Measurements from ENCODE around the gene ATP13A3.
"Not testable (repeated sequence)": the region's sequence is repeated elsewhere in the genome, so short reads cannot be mapped to it uniquely, and the experiment has no call there.

The ATP13A3 gene

DNA sequence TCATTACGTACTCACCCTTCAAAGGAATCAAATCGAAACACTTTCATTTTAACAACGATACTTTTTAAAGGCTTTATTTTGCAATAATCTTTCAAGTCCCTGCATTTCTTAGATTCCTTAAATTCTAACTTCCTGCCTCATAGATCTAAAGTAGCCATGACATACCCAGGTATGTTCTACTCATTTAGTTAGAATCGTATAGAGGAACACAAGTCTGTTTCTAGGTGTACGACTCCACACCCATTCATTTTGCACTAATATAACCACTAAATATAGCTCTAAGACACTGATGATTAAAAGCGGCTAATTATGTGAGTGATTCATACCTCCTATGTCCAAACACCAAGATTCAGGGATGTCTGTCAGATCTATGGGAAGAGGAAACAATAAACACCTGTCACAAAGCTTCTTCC is 1.3 kb downstream of the ATP13A3 start:
- Histone ChIP-seq H3K9ac (ENCODE audit: low read depth, low read length) (0 out of 2 replicates have a peak overlapping the region, but pooled peaks have one; percentile 50), H3K36me3 (ENCODE audit: control insufficient read depth, insufficient read depth, low read length) (peaks cover 9% of the 10 kb centered on the region), H3K4me3 (ENCODE audit: low read depth, low read length) (peak overlapping the region; percentile 97), H3K4me1 (ENCODE audit: control insufficient read depth, insufficient read depth, low read length) (peaks cover 10% of the 10 kb centered on the region; the same call in 1 of the 2 replicates), H3K27me3 (ENCODE audit: control insufficient read depth, insufficient read depth, low read length) (peaks cover 4% of the 10 kb centered on the region; the same call in 1 of the 2 replicates), H3K27ac (ENCODE audit: low read depth, low read length) (peak overlapping the region; percentile 1), H3K9me3 (ENCODE audit: control insufficient read depth, insufficient read depth, low read length) (no peaks in the 10 kb centered on the region)

DNA sequence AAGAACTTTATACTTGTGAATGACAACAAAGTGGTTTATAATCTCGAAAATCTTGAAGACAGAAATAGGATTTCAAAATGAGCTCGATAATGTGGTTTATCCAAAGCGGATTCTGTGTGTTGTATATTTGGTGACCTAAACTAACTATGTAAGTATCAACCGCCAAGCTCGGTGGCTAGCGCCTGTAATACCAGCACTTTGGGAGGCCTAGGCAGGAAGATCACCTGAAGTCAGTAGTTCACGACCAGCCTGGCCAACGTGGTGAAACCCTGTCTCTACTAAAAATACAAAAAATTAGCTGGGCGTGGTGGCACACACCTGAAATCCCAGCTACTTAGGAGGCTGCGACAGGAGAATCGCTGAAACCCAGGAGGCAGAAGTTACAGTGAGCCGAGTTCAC is 2.2 kb downstream of the ATP13A3 start:
- no peak overlapping the region for H3K27ac ChIP-seq (ENCODE audit: low read depth, low read length)
- H3K9ac ChIP-seq (ENCODE audit: low read depth, low read length): no peak overlapping the region
- peaks cover 4% of the 10 kb centered on the region; the same call in 1 of the 2 replicates for H3K27me3 ChIP-seq (ENCODE audit: control insufficient read depth, insufficient read depth, low read length)
- H3K36me3 ChIP-seq (ENCODE audit: control insufficient read depth, insufficient read depth, low read length): peaks cover 9% of the 10 kb centered on the region
- H3K4me1 ChIP-seq (ENCODE audit: control insufficient read depth, insufficient read depth, low read length): peaks cover 10% of the 10 kb centered on the region; the same call in 1 of the 2 replicates
- no peak overlapping the region for H3K4me3 ChIP-seq (ENCODE audit: low read depth, low read length)
- no peaks in the 10 kb centered on the region for H3K9me3 ChIP-seq (ENCODE audit: control insufficient read depth, insufficient read depth, low read length)

DNA sequence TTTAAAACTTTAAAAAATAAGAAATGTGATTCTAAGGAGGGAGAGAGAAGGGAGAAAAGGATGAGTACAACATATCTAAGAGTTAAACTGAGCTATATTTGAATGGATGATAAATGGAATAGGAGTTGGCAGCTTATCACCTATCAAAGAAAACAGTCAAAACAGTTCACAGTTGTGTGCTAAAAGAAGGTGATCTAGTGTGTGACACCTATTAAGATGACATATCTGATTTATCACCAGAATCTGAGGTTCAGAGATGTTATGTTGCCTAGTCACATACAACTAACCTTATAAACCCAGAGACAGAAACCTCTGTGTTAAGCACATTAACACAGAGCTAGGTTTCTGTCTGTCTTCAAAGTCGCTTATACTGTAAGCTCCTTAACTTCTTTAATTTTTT is 3.0 kb downstream of the ATP13A3 start:
- Histone ChIP-seq H3K4me1 (ENCODE audit: control insufficient read depth, insufficient read depth, low read length) (peaks cover 10% of the 10 kb centered on the region; the same call in 1 of the 2 replicates), H3K27me3 (ENCODE audit: control insufficient read depth, insufficient read depth, low read length) (peaks cover 4% of the 10 kb centered on the region; the same call in 1 of the 2 replicates), H3K9ac (ENCODE audit: low read depth, low read length) (no peak overlapping the region), H3K9me3 (ENCODE audit: control insufficient read depth, insufficient read depth, low read length) (no peaks in the 10 kb centered on the region), H3K4me3 (ENCODE audit: low read depth, low read length) (no peak overlapping the region), H3K27ac (ENCODE audit: low read depth, low read length) (no peak overlapping the region), H3K36me3 (ENCODE audit: control insufficient read depth, insufficient read depth, low read length) (peaks cover 9% of the 10 kb centered on the region)

DNA sequence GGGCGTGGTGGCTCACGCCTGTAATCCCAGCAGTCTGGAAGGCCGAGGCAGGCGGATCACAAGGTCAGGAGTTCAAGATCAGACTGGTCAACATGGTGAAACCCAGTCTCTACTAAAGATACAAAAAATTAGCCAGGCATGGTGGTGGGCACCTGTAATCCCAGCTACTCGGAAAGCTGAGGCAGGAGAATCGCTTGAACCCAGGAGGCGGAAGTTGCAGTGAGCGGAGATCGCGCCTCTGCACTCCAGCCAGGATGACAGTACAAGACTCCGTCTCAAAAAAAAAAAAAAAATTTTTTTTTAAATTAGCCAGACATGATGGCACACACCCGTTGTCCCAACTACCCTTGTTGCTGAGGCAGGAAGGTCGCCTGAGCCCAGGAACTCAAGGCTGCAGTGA is 4.0 kb downstream of the ATP13A3 start:
- not testable (repeated sequence) for H3K27me3 ChIP-seq (ENCODE audit: control insufficient read depth, insufficient read depth, low read length); H3K27ac ChIP-seq (ENCODE audit: low read depth, low read length); H3K4me1 ChIP-seq (ENCODE audit: control insufficient read depth, insufficient read depth, low read length); H3K9ac ChIP-seq (ENCODE audit: low read depth, low read length); H3K4me3 ChIP-seq (ENCODE audit: low read depth, low read length); H3K9me3 ChIP-seq (ENCODE audit: control insufficient read depth, insufficient read depth, low read length)
- H3K36me3 ChIP-seq (ENCODE audit: control insufficient read depth, insufficient read depth, low read length): peaks cover 18% of the 10 kb centered on the region

DNA sequence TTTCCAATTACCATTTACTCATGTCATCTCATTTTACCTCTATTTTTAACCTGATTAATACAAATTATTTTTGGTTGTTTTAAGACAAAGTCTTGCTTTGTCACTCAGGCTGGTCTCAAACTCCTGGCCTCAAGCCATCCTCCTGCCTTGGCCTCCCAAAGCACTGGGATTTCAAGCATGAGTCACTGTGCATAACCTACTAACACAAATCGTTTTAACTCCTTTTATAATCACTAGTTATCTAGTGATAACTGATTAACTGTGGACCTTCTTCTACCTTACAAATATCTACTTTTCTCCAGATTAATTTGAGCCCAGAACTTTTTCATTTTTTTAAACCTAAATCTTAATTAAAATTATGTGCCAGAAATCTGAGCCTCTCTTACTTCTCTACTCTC is 4.6 kb downstream of the ATP13A3 start:
- Histone ChIP-seq H3K9ac (ENCODE audit: low read depth, low read length) (no peak overlapping the region), H3K27me3 (ENCODE audit: control insufficient read depth, insufficient read depth, low read length) (no peaks in the 10 kb centered on the region), H3K36me3 (ENCODE audit: control insufficient read depth, insufficient read depth, low read length) (peaks cover 19% of the 10 kb centered on the region), H3K9me3 (ENCODE audit: control insufficient read depth, insufficient read depth, low read length) (no peaks in the 10 kb centered on the region), H3K4me1 (ENCODE audit: control insufficient read depth, insufficient read depth, low read length) (peaks cover 10% of the 10 kb centered on the region; the same call in 1 of the 2 replicates), H3K27ac (ENCODE audit: low read depth, low read length) (no peak overlapping the region), H3K4me3 (ENCODE audit: low read depth, low read length) (no peak overlapping the region)

DNA sequence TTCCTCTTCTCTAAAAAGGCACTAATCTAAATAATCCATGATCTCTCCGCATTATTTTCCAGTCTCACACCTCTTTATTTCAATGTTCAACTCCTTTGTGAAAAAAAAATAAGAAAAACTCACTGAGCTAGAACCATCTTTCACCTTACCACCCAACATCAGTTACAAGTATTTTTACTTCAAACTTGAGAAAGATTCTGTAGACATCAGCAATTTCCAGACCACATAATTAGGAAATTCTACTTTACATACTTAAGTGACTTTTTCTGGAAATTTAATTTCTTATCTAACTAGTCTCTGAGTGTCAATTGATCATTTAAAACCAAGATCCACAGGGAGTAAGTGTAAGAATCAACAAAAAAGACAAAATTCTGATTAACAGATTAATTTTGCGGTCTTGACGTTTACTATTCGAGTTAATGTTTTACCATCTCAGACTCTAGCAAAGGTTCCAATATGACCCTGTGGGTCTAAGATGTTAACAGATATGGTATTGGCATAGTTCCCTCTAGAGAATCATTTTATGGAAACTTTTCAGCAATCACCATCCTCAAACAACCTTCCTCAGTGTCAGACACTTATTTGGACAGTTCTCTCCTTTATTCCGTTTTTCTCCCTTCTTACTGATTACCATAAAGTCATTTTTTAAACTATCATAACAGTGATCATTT is 5.1 kb downstream of the ATP13A3 start:
- Histone ChIP-seq H3K36me3 (ENCODE audit: control insufficient read depth, insufficient read depth, low read length) (peaks cover 19% of the 10 kb centered on the region), H3K27ac (ENCODE audit: low read depth, low read length) (no peak overlapping the region), H3K9ac (ENCODE audit: low read depth, low read length) (no peak overlapping the region), H3K4me3 (ENCODE audit: low read depth, low read length) (no peak overlapping the region), H3K9me3 (ENCODE audit: control insufficient read depth, insufficient read depth, low read length) (no peaks in the 10 kb centered on the region), H3K27me3 (ENCODE audit: control insufficient read depth, insufficient read depth, low read length) (no peaks in the 10 kb centered on the region), H3K4me1 (ENCODE audit: control insufficient read depth, insufficient read depth, low read length) (peaks cover 10% of the 10 kb centered on the region; the same call in 1 of the 2 replicates)

DNA sequence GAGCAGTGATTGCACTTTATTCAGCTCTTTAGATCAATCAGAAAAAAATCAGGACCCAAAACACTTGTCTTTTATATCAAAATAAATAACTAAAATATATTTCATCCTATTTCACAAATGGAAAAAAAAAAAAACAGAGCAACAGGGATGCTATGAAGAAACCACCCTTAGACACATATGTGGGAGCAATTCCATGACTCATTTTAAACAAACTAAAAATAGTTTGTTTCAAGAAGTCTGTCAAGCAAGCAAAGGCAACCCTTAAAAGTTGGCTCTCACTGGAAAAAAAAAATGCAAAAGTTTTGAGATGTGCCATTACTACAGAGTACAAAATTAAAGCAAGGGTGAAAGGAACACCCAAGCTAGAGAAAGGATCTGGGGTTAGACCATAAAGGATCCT is 5.7 kb downstream of the ATP13A3 start:
- no peak overlapping the region for H3K4me3 ChIP-seq (ENCODE audit: low read depth, low read length)
- H3K9me3 ChIP-seq (ENCODE audit: control insufficient read depth, insufficient read depth, low read length): no peaks in the 10 kb centered on the region
- no peak overlapping the region for H3K9ac ChIP-seq (ENCODE audit: low read depth, low read length)
- H3K4me1 ChIP-seq (ENCODE audit: control insufficient read depth, insufficient read depth, low read length): peaks cover 10% of the 10 kb centered on the region; the same call in 1 of the 2 replicates
- no peak overlapping the region for H3K27ac ChIP-seq (ENCODE audit: low read depth, low read length)
- H3K36me3 ChIP-seq (ENCODE audit: control insufficient read depth, insufficient read depth, low read length): peaks cover 19% of the 10 kb centered on the region
- H3K27me3 ChIP-seq (ENCODE audit: control insufficient read depth, insufficient read depth, low read length): no peaks in the 10 kb centered on the region

DNA sequence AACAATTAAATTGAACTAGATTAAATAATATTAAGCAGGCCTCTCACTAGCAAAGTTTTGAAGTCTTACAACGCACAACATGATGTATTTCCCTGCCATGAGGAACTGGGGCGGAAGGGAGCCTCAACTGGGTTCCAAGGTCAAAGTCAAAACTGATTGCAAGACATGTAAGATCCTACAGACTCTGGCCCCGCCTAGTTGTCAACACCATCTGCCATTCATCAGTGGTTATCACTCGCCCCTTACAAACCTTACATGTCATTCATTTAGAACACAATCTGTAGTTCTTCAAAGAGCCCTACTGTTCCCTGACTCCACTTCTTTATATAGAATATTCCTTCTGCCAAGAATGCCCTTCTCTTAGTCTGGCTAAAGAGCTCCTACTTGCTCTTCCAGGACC is 10.0 kb downstream of the ATP13A3 start:
- Histone ChIP-seq H3K36me3 (ENCODE audit: control insufficient read depth, insufficient read depth, low read length) (peaks cover 9% of the 10 kb centered on the region; the same call in 1 of the 2 replicates), H3K4me3 (ENCODE audit: low read depth, low read length) (no peak overlapping the region), H3K27me3 (ENCODE audit: control insufficient read depth, insufficient read depth, low read length) (no peaks in the 10 kb centered on the region), H3K4me1 (ENCODE audit: control insufficient read depth, insufficient read depth, low read length) (peaks cover 10% of the 10 kb centered on the region), H3K9ac (ENCODE audit: low read depth, low read length) (no peak overlapping the region), H3K27ac (ENCODE audit: low read depth, low read length) (no peak overlapping the region), H3K9me3 (ENCODE audit: control insufficient read depth, insufficient read depth, low read length) (no peaks in the 10 kb centered on the region)

DNA sequence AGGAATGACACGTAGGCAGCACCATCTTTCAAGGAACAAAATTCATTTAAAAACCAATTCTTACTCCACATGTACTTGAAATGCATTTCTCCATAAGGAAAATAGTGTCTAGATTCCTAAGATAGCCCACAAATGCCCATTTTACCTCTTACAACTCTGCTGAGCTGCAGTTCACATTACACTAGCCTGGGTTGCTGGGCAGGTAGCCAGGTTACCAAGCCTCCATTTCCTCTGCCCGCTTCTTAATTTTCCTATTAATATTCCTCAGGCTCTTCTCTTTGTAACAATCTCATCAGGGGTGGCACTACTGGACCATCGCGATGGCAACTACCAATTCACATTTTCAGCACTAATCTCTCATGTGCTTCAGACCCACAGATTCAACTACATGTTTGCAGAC is 10.8 kb downstream of the ATP13A3 start:
- no peak overlapping the region for H3K9ac ChIP-seq (ENCODE audit: low read depth, low read length)
- no peak overlapping the region for H3K4me3 ChIP-seq (ENCODE audit: low read depth, low read length)
- H3K27ac ChIP-seq (ENCODE audit: low read depth, low read length): no peak overlapping the region
- no peaks in the 10 kb centered on the region for H3K9me3 ChIP-seq (ENCODE audit: control insufficient read depth, insufficient read depth, low read length)
- H3K4me1 ChIP-seq (ENCODE audit: control insufficient read depth, insufficient read depth, low read length): peaks cover 14% of the 10 kb centered on the region
- H3K27me3 ChIP-seq (ENCODE audit: control insufficient read depth, insufficient read depth, low read length): no peaks in the 10 kb centered on the region
- H3K36me3 ChIP-seq (ENCODE audit: control insufficient read depth, insufficient read depth, low read length): peaks cover 9% of the 10 kb centered on the region; the same call in 1 of the 2 replicates

DNA sequence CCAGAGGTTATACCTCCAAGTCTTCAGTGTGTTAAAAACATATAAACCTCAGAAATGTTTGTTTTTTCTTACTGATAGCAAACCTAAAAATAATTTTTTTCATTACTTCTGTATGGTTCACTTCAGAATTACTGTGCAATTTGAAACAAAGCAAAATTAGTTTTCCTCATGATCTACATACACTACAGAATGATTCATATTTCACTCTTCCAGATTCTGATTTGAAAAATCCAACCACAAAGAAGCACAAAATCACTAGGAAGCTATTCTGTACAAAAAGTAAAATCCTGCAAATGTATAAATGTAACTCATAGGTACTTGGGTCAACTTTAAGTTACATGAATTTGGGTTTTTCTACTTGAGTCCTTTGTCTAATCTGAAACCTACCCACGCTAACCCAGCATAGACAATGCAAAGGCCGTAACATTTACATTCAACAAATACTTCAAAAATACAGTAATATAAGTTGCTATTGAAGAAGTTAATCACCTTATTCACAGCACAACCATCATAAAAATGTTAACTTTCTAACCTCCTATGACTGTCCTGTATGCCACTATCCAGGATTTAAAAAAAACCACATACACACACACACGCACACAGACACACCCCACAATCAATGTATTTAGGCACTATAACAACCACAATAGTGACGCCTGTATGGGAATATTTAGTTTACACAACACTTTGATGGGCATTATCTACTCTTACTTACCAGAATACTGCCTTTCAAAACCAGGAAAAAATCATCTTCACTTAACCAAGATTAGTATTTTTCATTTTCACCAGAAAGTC is 11.5 kb downstream of the ATP13A3 start:
- peaks cover 9% of the 10 kb centered on the region; the same call in 1 of the 2 replicates for H3K36me3 ChIP-seq (ENCODE audit: control insufficient read depth, insufficient read depth, low read length)

DNA sequence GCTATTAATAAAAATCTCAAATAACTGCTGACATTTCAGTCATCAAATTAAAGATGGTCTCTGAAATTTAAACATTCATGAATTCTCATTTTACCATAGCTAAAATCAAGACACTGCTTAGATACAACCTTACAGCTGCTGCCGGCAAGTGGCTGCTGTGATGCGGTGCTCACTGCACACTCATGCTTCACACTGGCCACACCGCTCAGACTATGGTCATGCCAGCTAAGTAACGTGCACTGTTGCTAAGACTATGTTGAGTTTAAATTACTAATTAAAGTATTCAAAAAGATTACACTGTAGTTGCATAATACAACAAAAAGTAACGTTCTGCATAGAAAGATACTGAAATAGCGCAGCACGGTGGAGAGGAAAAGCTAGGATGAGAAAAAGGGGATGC is 12.1 kb downstream of the ATP13A3 start:
- no peak overlapping the region for H3K27ac ChIP-seq (ENCODE audit: low read depth, low read length)

More for the DNA sequence above, 11.5 kb downstream of the ATP13A3 start:
- H3K27me3 ChIP-seq (ENCODE audit: control insufficient read depth, insufficient read depth, low read length): no peaks in the 10 kb centered on the region
- no peak overlapping the region for H3K9ac ChIP-seq (ENCODE audit: low read depth, low read length)
- peaks cover 17% of the 10 kb centered on the region for H3K4me1 ChIP-seq (ENCODE audit: control insufficient read depth, insufficient read depth, low read length)
- no peaks in the 10 kb centered on the region for H3K9me3 ChIP-seq (ENCODE audit: control insufficient read depth, insufficient read depth, low read length)
- no peak overlapping the region for H3K4me3 ChIP-seq (ENCODE audit: low read depth, low read length)
- H3K27ac ChIP-seq (ENCODE audit: low read depth, low read length): no peak overlapping the region

More for the DNA sequence above, 12.1 kb downstream of the ATP13A3 start:
- Histone ChIP-seq H3K36me3 (ENCODE audit: control insufficient read depth, insufficient read depth, low read length) (peaks cover 9% of the 10 kb centered on the region; the same call in 1 of the 2 replicates), H3K27me3 (ENCODE audit: control insufficient read depth, insufficient read depth, low read length) (no peaks in the 10 kb centered on the region), H3K4me3 (ENCODE audit: low read depth, low read length) (no peak overlapping the region), H3K9ac (ENCODE audit: low read depth, low read length) (no peak overlapping the region), H3K9me3 (ENCODE audit: control insufficient read depth, insufficient read depth, low read length) (no peaks in the 10 kb centered on the region), H3K4me1 (ENCODE audit: control insufficient read depth, insufficient read depth, low read length) (peaks cover 17% of the 10 kb centered on the region)

All from HUES48 (cell line).